AG08396 (cell line): ENCODE measurements around the gene FAR1.
"Not testable (repeated sequence)": the region's sequence is repeated elsewhere in the genome, so short reads cannot be mapped to it uniquely, and the experiment has no call there.

Experiments
- DNase-seq: peaks from one replicate; pipeline ENCODE4 v3.0.0; 2012; ENCODE audit warnings: low spot score, mixed read lengths

Gene FAR1, protein sequence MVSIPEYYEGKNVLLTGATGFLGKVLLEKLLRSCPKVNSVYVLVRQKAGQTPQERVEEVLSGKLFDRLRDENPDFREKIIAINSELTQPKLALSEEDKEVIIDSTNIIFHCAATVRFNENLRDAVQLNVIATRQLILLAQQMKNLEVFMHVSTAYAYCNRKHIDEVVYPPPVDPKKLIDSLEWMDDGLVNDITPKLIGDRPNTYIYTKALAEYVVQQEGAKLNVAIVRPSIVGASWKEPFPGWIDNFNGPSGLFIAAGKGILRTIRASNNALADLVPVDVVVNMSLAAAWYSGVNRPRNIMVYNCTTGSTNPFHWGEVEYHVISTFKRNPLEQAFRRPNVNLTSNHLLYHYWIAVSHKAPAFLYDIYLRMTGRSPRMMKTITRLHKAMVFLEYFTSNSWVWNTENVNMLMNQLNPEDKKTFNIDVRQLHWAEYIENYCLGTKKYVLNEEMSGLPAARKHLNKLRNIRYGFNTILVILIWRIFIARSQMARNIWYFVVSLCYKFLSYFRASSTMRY

DNA sequence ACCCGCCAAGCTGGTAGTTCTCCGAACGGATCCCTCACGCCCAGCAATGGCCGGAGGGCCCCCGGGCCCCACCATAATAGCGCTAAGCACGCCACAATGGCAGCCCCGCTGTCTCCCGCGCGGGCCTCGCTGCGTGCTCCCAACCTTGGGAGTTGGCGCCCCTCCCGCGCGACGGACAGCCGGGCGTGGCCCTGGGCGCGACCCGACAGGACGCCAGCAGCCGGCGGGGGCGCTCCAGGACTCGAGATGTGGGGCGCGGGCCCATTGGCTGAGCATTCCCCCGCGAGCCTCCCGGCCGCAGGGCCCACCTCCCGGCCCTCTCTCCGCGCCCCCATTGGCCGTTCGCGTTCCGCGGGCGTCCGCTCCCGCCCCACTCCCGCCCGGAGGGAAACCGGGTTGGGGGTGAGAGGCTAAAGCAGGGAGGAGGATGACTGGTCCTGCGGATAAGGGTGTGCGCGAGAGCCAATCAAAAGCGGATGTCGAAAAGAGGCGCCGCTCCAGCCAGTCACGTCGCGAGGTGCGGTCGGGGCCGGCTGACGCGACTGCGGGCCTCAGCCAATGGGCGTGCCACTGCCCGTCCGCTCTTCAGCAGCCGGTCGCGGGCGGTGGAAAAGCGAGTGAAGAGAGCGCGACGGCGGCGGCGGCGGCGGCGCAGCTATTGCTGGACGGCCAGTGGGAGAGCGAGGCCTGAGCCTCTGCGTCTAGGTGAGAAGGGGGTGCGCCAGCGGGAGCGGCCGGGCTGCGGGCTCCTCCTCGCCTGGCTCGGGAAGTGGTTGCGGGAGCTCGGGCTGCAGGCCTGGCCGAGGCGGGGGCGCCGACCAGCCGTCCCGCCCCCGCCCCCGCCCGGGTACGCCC, at the start of gene FAR1:
Gene FAR1, plus strand, starts transcription at position 567 of the 855 bp plus-strand sequence. CDS start 26,098 bp downstream, outside the sequence.
- peak; percentile 98 for DNase-seq

DNA sequence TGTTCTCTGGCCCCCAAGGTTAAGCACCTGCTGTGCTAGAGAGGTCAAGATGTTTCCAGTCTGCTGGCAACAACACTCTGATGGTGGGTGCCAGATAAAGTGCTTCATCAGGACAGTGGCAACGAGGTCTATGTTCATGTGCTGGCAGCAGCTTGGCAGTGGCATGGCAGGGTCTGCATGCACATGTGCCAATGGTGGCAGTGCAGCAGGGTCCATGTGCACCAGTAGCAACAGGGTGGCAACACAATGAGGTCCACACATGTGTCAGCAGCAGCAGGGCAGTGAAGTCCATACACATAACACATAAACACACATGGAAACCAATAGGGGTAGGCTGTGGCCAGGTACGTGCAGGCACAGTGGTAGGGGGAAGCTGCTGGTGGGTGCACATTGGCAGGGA, 48.4 kb upstream of the FAR1 start:
- no peak for DNase-seq

DNA sequence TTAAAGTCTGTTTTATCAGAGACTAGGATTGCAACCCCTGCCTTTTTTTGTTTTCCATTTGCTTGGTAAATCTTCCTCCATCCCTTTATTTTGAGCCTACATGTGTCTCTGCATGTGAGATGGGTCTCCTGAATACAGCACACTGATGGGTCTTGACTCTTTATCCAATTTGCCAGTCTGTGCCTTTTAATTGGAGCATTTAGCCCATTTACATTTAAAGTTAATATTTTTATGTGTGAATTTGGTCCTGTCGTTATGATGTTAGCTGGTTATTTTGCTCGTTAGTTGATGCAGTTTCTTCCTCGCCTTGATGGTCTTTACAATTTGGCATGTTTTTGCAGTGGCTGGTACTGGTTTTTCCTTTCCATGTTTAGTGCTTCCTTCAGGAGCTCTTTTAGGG, 41.6 kb upstream of the FAR1 start:
- DNase-seq = not testable (repeated sequence)

DNA sequence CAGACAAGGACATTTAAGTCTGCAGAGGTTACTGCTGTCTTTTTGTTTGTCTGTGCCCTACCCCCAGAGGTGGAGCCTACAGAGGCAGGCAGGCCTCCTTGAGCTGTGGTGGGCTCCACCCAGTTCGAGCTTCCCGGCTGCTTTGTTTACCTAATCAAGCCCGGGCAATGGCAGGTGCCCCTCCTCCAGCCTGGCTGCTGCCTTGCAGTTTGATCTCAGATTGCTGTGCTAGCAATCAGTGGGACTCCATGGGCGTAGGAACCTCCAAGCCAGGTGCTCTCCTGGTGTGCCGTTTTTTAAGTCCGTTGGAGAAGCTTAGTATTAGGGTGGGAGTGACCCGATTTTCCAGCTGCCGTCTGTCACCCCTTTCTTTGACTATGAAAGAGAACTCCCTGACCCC, 39.8 kb upstream of the FAR1 start:
- DNase-seq = not testable (repeated sequence)

DNA sequence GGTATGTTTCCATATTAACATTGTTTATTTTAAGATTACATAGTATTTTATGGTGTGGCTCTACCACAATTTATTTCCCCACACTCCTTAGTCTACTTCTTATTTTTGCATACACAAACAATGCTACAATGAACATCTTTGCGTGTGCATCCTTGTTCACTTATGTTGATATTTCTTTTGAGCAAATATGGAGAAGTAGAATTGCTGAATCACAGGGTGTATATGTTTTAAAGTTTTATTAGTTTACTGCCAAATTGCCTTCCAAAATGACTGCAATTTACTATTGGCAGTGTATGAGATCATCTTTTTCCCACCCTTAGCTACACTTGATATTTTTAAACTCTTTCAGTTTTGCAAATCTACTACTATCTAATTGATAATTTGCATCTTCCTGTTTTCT, 38.7 kb upstream of the FAR1 start:
- DNase-seq = no peak

DNA sequence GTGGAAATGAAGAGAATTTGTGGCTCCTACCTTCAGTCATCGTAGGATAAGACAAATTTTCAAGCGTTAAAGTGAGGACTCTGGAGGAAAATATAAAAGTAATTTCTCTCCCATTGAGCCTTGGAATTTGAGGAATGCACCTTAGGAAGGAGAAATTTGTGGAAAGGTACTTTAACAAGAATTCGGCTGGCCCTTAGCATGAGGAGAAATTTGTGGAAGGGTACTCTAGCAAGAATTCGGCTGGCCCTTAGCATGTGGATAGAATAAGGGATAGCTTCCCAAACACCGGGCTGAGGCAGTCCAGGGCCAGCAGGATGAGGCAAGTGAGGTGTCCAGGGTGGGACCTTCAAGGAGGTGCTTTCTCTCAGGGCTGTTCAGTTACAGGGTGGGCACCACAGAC, 33.2 kb upstream of the FAR1 start:
- DNase-seq = no peak

DNA sequence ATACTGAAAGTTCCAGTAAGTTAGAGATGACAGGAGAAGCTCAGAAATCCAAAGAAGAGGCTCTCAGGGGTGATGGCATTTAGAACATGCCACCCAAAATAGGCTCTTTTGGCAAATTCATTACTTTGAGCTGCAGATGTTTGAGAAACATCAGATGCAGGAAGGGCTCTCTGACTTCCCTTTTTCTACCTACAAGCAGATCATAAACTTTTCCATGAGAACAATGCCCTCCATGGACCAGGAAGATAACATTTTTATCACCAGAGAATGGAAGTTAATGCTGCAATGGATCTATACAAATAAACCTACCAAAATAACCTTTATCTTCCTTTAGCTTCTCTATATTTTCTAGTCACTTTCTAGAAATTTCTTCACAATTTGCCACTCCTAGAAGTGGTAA, 32.7 kb upstream of the FAR1 start:
- no peak for DNase-seq

DNA sequence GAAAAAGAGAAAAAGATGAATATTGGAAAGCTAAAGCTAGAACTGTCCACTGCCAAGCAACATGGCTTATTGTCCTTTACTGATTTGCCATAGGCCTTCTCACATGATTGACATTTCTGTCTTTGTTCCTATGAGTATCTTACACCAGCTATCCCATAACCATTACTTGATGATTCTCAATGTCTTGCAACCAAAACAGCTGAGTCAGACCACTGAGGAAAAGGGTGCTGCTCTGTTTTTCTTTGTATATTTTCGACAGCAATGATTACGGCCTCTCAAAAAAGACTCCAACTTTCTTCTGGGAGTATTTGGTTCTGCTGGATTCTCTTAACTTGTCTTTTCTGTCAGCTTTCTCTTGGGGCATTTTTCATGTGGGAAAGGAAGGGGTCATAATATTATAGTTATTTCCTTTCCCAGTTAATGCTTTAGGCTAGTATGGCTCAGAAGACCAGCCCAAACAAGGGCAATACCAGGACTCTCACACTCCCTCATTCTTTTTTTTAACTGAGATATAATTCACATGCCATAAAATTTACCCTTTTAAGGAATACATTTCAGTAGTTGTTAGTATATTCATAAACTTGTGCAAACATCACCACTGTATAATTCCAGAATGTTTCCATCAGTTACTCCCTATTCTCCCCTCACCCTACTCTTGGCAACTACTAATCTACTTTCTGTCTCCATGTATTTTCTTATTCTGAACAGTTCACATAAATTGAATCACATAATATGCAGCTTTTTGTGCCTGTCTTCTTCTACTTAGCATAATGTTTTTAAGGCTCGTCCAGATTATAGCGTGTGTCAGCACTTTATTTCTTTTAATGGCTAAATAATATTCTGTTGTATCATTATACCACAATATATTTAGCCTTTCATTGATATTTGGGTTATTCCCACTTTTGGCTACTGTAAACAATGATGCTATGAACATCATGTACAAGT, 31.1 kb upstream of the FAR1 start:
- no peak for DNase-seq

DNA sequence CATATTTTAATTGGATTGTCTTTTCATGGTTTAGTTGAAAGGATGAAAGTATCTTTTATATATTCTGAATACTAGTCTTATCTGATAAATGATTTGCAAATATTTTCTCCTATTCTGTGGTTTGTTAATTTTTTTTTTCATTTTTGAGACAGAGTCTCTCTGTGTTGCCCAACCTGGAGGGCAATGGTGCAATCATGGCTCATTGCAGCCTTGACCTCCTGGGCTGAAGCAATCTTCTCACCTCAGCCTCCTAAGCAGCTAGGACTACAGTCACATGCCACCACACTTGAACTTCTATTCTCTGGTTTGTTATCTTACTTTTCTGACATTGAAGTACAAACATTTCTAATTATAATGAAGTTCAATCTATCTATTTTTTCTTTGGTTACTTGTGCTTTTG, 30.0 kb upstream of the FAR1 start:
- DNase-seq = no peak

DNA sequence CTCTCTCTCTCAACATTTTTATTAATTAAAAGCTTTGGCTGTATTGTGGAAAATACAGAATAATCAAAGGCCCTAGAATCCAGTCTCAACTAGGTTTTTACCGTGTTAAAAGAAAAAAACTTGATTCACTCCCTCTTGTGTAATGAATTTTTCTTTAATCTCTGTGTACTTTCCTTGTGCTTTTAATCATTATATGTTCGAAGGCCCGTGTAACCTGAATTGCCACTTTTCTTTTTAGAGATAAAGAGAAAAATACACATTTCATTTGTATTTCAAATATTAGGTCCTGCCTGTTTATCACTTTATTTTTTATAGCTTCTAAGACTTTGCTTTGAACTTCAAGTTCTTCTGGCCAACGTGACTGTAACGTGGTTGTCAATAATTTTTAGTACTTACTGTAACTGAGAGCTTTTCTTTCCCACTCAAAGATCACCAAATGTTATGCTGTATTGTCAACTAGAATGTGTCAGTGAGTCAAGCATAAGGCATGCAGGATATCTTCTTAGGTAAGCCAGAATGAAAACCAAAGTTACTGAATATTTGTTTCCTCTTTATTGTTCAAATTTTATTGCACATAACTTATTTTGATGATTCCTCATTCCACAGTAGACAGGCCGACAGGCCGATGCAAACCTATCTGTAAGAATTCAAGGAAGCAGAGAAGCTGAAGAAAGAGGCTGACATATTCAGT, 23.3 kb upstream of the FAR1 start:
- DNase-seq = no peak

DNA sequence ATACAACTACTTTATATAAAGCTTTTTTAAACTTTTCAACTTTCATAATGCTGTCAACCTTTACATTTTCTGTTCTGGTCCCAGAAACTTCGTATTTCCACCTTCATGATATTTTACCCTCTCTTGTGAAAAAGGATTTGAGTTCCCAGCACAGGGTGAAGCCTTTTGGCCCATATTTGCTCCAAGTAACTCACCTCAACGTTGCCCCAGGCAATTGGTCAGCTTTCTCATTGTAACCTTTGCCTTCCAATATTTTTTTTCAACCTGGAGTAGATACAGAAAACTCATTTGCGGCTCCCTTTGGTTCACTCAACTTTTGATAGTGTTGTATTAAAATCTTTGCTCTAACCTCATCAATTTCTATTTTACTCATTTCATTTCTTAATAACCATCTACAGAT, 21.1 kb upstream of the FAR1 start:
- no peak for DNase-seq

DNA sequence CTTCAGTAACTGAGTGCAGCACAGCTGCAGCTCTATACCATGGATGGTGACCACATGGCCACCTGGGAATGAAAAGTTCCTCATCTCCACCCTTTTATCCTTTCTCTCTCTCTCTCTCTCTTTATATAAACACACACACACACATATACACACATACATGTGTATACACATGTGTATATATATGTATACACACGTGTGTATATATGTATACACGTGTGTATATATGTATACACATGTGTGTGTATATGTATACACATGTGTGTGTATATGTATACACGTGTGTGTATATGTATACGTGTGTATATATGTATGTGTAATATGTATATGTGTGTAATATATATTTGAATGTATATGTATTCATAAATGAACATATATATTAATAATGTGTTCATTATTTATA, 18.8 kb upstream of the FAR1 start:
- no peak for DNase-seq

DNA sequence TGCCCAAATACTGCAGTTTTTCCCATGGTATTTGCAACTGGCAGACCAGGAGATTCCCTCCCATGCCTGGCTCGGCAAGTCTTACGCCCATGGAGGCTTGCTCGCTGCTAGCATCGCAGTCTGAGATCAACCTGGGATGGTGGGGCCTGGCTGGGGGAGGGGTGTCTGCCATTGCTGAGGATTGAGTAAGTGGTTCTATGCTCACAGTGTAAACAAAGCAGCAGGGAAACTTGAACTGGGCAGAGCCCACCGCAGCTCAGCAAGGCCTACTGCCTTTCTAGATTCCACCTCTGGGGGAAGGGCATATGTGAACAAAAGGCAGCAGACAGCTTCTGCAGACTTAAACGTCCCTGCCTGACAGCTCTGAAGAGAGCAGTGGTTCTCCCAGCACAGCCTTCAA, 17.0 kb upstream of the FAR1 start:
- not testable (repeated sequence) for DNase-seq

DNA sequence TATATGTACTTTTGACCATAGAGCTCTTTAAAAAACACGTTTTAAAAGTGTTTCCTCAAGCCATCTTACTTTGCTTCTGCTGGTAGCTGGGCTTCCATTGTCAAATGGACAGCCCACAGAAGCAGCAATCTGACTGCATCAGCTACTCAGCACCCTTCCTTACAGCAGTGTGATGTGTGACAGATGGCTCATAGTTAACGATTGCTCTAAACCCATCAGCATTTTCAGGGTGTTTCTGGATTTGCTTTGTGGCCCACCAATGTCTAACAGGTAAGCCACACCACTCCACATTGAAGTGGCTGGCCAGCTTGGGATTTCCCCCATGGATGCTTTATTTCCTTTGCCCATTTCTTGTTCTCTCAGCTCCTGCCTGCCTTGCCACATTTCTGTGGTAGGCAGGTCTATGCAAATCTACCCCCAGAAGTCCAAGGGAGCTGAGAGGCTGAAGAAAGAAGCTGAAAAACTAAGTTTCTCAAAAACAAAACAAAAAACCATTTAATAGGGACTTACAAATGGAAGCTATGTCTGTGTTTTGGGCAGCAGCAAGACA, 7.3 kb upstream of the FAR1 start:
- DNase-seq = no peak

DNA sequence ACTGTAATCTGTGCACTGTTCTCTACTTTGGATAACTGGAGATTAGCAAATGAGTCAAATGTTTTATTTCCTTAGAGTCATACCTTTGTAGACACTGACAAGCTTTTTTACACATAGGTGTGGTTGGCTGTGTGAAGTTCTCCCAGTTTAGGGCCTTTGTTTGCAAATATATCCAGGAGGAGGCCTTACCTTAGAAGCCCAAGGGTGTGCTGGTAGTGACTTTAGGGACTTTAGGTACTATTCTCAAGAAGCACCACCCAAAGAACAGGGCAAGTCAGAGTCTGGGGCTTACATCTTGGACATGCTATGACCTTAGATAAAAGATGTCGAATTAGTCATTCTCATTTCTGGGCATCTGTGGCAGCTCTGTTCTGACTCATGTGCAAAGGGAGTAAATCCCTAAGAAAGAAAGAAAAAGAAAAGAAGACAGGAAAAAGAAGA, 4.8 kb upstream of the FAR1 start:
- peak; percentile 23 for DNase-seq

DNA sequence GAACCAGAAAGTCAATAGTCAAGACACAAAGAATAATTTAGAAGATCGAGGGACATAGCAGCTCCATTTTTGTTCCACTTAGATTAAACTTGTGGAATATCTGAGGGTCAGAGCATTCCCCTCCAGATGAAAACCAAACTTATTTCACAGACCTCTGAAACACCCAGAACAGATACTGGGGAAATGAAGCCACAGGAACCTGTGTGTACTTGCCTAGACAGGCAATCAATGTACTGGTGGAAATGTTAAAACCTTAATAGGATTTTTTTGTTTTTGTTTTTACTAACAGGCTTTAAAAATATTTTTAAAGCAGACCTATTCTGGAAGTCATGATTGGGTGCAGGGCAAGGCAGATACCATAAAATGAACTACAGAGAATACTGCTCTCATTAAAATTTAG, 4.1 kb upstream of the FAR1 start:
- no peak for DNase-seq

DNA sequence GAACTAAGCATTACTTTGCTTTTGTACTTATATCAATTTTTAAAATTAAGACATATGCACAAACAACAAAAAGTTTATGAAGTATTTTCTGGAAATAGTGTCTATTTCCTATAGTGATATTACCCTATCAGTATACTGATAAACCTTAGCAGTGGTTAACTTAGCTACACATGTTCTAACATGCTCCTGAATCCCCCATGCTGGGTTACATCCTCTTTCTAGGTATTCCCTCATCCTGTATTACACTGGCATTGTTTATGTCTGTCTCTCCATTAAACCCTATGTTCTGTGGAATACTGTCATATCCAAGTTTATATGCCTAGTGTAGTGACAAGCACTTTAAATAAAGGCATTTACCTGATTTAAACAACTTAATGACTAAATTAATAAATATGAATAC, 1.8 kb upstream of the FAR1 start:
- no peak for DNase-seq

DNA sequence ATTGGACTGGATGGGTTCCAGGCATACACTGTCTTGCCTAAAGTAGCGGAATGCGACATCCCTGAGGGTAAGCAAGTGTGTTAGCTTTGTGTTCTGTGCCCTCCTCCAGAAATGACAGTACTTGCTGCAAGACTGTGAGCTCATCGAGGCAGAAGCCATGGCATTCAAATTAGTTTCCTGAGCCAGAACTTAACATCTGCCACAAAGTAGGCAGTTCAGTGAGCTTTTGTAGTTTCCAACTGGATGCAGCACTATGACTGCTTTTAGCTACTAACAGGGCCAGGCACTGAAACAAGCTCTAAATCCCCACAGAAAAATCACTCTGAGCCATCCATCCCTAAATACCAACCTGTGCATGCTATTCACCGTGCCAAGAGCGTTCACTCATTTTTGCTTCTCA, 1.2 kb upstream of the FAR1 start:
- DNase-seq = no peak

DNA sequence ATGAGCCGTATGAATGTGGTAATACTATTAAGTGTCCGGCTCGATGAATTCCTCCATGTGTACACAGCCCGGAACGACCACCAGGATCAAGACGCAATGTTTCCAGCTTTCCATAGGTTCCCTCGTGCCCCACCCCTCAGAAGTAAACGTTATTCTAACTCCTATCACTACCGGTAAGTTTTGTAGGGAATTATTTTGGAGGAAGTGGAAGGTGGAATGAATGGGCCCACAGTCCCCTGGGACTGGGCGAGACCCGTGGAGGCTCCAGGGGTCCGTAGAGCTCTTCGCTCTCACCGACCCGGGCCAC, 720 bp upstream of the FAR1 start:
- no peak for DNase-seq

DNA sequence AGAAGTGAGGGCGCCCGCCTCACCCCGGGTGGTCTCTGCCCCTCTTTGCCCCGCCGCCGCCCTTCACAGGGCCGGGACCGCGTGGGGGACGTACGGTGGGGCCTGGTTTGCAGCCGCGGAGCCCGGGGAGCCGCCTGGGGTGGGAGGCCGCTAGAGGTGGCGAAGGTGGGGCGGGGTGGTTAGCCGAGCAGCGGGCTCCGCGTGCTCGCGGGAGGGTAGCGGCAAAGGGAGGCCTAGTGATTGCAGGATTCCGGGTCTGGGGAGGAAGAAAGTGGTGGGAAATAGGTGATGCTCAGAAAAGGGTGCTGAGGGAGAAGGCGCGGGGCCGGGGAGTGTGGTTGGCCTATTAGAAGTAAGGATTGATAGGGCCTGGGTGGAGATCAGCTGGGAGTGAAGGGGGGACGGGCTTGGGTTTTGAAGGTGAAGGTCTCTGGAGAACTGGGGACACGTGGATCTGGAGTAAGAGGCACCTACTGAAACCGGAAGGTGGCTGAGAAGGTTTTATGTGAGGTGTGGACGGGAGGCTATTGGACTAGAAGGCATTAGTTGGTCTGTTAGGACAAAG, 571 bp downstream of the FAR1 start:
- DNase-seq = peak; percentile 43
